OCI-LY3 (cell line): ENCODE data around the gene FLII.

ENCODE experiments used
- EZH2phosphoT487 ChIP-seq: fragments of 200-600 bp; shearing (Covaris generic); IDR thresholded peaks from 2 replicates; pipeline ENCODE4 v1.6.1; 2018; ENCODE audit warnings: antibody characterized with exemption, mixed run types, low read depth
- TF ChIP-seq, protein P1 (sequence below): fragments of 200-600, 300-600 bp; sonication (generic); IDR thresholded peaks from 2 replicates; pipeline ENCODE4 v1.5.1; 2014; ENCODE audit warnings: antibody characterized with exemption, low read length, low read depth

DNA sequence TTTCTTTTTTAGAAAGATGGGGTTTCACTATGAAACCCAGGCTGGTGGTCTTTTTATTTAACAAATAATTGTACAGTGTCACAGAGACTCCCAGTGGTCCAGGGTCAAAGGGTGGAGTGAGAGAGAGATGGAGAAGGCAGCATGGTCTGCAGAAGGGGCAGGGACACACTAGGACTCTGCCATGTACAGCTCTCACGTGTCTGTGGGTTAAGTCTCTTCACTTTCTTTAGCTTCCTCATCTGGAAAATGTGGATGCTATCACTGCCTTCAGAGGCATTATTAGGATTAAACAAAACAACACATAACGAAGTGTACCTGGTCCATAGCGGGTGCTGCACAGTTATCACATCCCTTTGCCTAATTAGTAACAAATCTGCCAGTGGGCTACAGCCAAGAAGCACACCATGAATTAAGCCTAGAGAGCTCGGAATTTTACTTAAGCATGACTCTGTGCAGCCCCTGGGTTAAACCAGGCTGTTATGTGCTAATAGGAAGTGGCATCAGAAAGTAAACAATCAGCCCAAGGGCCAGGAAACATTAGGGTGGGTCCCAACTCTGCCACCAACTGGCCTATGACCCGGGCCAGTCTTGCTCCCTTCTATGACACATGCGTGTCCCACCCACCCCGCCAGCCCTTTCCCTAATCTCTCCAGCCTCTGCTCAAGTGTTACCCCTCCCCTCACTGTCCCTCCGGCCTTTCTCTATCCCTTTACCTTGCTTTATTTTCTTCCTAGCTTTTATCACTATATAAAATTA is 42.4 kb upstream of the FLII start:
- TF ChIP-seq, protein P1, sequence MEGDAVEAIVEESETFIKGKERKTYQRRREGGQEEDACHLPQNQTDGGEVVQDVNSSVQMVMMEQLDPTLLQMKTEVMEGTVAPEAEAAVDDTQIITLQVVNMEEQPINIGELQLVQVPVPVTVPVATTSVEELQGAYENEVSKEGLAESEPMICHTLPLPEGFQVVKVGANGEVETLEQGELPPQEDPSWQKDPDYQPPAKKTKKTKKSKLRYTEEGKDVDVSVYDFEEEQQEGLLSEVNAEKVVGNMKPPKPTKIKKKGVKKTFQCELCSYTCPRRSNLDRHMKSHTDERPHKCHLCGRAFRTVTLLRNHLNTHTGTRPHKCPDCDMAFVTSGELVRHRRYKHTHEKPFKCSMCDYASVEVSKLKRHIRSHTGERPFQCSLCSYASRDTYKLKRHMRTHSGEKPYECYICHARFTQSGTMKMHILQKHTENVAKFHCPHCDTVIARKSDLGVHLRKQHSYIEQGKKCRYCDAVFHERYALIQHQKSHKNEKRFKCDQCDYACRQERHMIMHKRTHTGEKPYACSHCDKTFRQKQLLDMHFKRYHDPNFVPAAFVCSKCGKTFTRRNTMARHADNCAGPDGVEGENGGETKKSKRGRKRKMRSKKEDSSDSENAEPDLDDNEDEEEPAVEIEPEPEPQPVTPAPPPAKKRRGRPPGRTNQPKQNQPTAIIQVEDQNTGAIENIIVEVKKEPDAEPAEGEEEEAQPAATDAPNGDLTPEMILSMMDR, result no peak
- no peak for TF ChIP-seq EZH2phosphoT487
